Activated T-helper 1 cell treated with anti-CD3 and anti-CD28 coated beads, Interleukin-12 subunit alpha, Interleukin-12 subunit beta, Interleukin-2, Interleukin-4 antibody, amounts not matched to agents 30 ng/mL and 10 ng/mL and 1 ng/mL, durations not matched to agents 14 hours and 24 hours and 36 hours (primary cell): ENCODE data around the gene ALG12. TPM values are rescaled to one million over a fixed set of nuclear protein-coding genes. Genes with fewer than 3 reads are reported as not detected.
"Not testable (repeated sequence)": the region's sequence is repeated elsewhere in the genome, so short reads cannot be mapped to it uniquely, and the experiment has no call there.

Experiments used
- DNase-seq: peaks from one replicate; pipeline ENCODE4 v3.0.0; 2021; ENCODE audit warnings: low spot score
- H3K27ac Mint-ChIP-seq: one replicate; pipeline ENCODE4 v1.8.0; 2021; ENCODE audit warnings: mild to moderate bottlenecking, mixed read lengths
- H3K27me3 Mint-ChIP-seq: one replicate; pipeline ENCODE4 v1.8.0; 2022; ENCODE audit warnings: mild to moderate bottlenecking, moderate library complexity, mixed read lengths; ENCODE audit not compliant: insufficient read depth
- H3K36me3 Mint-ChIP-seq: one replicate; pipeline ENCODE4 v1.8.0; 2021; ENCODE audit warnings: low read depth, mixed read lengths
- H3K4me1 Mint-ChIP-seq: one replicate; pipeline ENCODE4 v1.8.0; 2021; ENCODE audit warnings: low read depth, mixed read lengths
- H3K4me3 Mint-ChIP-seq: one replicate; pipeline ENCODE4 v1.8.0; 2021; ENCODE audit warnings: mild to moderate bottlenecking, moderate library complexity, mixed read lengths
- H3K9me3 Mint-ChIP-seq: one replicate; pipeline ENCODE4 v1.8.0; 2021; ENCODE audit warnings: mixed read lengths
- intact Hi-C: fragments of 100-400 bp; cut with micrococcal nuclease; formaldehyde crosslinking; loops from one replicate; pipeline ENCODE4 v1.15.1; 2024
- total RNA-seq: library from RNA; stranded (reverse); gene quantifications from 2 replicates; pipeline ENCODE4 v1.2.3, GENCODE V29; 2022

The ALG12 gene
- total RNA-seq, 1 donor from 2014 or later, result 18.5 TPM

DNA sequence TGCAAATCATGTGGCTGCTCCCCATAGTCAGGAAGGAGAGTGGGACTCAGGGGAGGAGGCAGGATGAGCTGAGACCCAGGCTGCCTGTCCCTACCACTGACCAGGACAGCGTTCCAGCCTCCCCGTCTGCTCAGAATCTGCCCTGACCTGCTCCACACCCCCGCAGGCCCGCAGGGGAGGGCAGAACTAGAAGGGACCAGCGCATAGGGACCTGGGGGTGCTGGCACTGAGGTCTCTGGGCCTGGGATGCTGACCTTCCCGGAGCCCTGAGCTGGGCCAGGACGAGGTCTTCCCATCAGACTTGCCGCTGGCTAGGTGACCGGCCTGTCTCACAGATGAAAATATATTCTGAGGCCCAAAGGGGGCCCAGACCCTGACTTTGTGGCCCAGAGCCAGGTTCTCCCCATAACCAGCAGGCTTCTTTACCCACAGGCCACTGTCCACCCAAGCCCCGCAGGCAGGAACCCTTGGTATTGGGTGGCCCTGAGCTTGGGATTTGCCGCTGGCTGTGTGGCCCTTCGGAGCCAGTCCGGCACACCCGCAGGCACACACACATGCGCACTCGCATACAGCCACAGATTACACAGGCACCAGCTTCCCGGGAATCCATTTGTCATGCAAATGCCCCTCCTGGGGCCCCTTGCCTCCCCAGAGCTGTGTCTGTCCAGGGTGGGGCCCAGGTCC, 28.5 kb upstream of the ALG12 start:
- no peak for DNase-seq
- peaks cover 5% of the 10 kb centered on the region for H3K4me1 Mint-ChIP-seq
- no peaks in the 10 kb centered on the region for H3K36me3 Mint-ChIP-seq
- no peak overlapping the region for H3K4me3 Mint-ChIP-seq
- no peak overlapping the region for H3K27ac Mint-ChIP-seq
- no peaks in the 10 kb centered on the region for H3K27me3 Mint-ChIP-seq
- intact Hi-C loops, result no loop called here
- H3K9me3 Mint-ChIP-seq, result no peaks in the 10 kb centered on the region

GRCh38 chr22:49945042-49945794, 27.0 kb upstream of the ALG12 start:
- H3K4me3 Mint-ChIP-seq, H3K9me3 Mint-ChIP-seq, intact Hi-C loops, H3K27me3 Mint-ChIP-seq, H3K4me1 Mint-ChIP-seq, H3K36me3 Mint-ChIP-seq: not testable (repeated sequence)
- peak overlapping the region; percentile 76 for H3K27ac Mint-ChIP-seq
- DNase-seq, result peak; percentile 44

- H3K36me3 Mint-ChIP-seq, result no peaks in the 10 kb centered on the region
- H3K4me3 Mint-ChIP-seq, result no peak overlapping the region
- intact Hi-C loops, result no loop called here
- H3K27me3 Mint-ChIP-seq, result no peaks in the 10 kb centered on the region
- no peaks in the 10 kb centered on the region for H3K9me3 Mint-ChIP-seq
- no peak overlapping the region for H3K27ac Mint-ChIP-seq
- no peak for DNase-seq
- peaks cover 5% of the 10 kb centered on the region for H3K4me1 Mint-ChIP-seq
These were observed 26.2 kb upstream of the ALG12 start for GRCh38 chr22:49944399-49944891.

DNA sequence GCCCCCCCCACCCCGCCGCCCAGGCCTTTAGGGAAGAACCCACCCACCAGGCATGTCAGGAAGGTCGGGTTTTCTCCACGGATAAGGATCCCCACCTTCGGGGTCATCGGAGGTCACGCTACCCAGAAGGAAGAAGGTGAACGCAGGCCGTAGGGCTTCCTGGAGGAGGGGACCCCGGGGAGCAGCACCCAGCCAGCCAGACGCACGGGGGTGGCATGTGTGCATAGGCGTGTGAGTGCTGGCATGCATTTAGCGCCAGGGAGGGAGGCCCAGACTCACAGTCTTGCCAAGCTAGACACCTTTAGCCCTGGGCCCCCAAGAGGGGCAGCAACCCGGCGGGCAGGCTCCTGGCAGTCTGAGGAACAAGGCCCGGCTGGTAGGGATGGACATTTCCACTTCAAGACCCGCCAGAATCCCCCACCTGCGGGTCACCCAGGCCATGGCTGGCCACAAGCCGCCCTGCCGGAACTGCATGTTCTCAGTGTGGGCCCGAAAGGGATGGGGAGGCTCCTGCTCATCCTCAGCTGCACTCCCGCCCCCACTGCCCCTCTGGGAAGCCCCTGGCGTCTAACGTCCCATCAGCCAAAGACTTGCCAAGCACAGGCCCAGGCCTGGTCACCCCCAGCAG, 25.6 kb upstream of the ALG12 start:
- Mint-ChIP-seq H3K27me3 (no peaks in the 10 kb centered on the region), H3K4me1 (peaks cover 5% of the 10 kb centered on the region), H3K9me3 (no peaks in the 10 kb centered on the region), H3K36me3 (no peaks in the 10 kb centered on the region), H3K4me3 (no peak overlapping the region), H3K27ac (no peak overlapping the region)
- intact Hi-C loops, result no loop called here
- DNase-seq, result no peak

DNA sequence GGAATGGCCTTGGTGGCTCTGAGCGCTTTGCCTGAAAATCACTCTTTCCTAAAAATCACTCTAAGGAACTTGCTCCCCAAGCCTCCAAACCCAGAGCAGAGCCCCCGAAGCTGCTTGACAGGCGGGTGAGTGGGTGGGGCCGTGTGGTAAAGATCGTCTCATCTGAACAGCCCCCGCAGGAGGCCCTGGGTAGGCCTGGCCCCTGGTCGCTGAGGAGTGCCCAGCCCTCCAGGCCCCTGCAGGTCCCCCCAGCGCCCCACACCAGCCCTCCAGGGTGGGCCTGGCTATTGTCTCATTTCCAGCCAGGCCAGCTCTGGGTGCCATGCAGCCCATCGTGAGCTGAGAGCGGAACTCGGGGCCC, 25.1 kb upstream of the ALG12 start:
- Mint-ChIP-seq H3K27me3 (no peaks in the 10 kb centered on the region), H3K36me3 (no peaks in the 10 kb centered on the region), H3K27ac (no peak overlapping the region), H3K4me1 (peaks cover 5% of the 10 kb centered on the region), H3K4me3 (no peak overlapping the region), H3K9me3 (no peaks in the 10 kb centered on the region)
- no peak for DNase-seq
- intact Hi-C loops, result no loop called here

- Mint-ChIP-seq H3K4me1 (peaks cover 5% of the 10 kb centered on the region), H3K27ac (no peak overlapping the region), H3K4me3 (no peak overlapping the region), H3K36me3 (no peaks in the 10 kb centered on the region), H3K9me3 (no peaks in the 10 kb centered on the region), H3K27me3 (no peaks in the 10 kb centered on the region)
- no peak for DNase-seq
- intact Hi-C loops, result no loop called here
These were observed 24.5 kb upstream of the ALG12 start for GRCh38 chr22:49942565-49943404.

GRCh38 chr22:49941507-49942316, 23.5 kb upstream of the ALG12 start:
- intact Hi-C loops, result no loop called here
- Mint-ChIP-seq H3K27ac (no peak overlapping the region), H3K27me3 (no peaks in the 10 kb centered on the region), H3K4me3 (no peak overlapping the region), H3K36me3 (no peaks in the 10 kb centered on the region), H3K9me3 (no peaks in the 10 kb centered on the region), H3K4me1 (peaks cover 5% of the 10 kb centered on the region)
- DNase-seq, result no peak

DNA sequence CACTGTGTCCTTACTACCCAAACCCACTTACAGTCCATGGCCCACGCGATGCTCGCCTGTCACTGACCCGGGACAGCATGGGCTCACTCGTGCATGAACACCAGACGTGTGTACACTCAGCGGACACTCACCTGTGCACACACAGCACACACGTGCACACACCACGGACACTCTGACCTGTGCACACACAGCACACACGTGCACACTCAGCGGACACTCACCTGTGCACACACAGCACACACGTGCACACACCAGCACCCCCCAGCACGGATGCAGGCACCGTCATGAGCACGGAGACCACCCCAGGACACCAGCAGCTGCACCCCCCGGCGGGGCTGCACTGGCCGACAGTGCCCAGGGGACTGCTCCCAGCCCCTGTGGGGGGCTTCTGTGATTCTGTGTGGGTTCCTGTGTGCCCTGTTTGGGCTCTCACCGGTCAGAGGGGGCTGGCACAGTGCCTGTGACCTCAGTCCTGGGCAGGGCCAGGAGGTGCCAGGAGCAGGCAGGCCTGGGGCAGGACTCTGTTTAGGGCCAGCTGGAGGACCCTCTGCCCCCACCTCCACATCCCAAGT, 20.4 kb upstream of the ALG12 start:
- no peak overlapping the region for H3K27ac Mint-ChIP-seq
- intact Hi-C loops, result loop anchor here (5.0 kb wide), 1 partner anchor 254 kb away; no protein-coding TSS in a partner anchor
- no peaks in the 10 kb centered on the region for H3K4me1 Mint-ChIP-seq
- no peaks in the 10 kb centered on the region for H3K27me3 Mint-ChIP-seq
- H3K9me3 Mint-ChIP-seq, result no peaks in the 10 kb centered on the region
- no peak overlapping the region for H3K4me3 Mint-ChIP-seq
- H3K36me3 Mint-ChIP-seq, result no peaks in the 10 kb centered on the region
- DNase-seq, result no peak

- Mint-ChIP-seq H3K4me1 (peaks cover 4% of the 10 kb centered on the region), H3K4me3 (no peak overlapping the region), H3K9me3 (no peaks in the 10 kb centered on the region), H3K27me3 (no peaks in the 10 kb centered on the region), H3K27ac (peak overlapping the region; percentile 40), H3K36me3 (no peaks in the 10 kb centered on the region)
- intact Hi-C loops, result loop anchor here (2.0 to 5.0 kb wide), 2 partner anchors 33 to 254 kb away; no protein-coding TSS in a partner anchor
- DNase-seq, result no peak
These were observed 19.7 kb upstream of the ALG12 start for GRCh38 chr22:49937758-49938564.

- Mint-ChIP-seq H3K27me3 (no peaks in the 10 kb centered on the region), H3K4me1 (peaks cover 6% of the 10 kb centered on the region), H3K27ac (peak overlapping the region; percentile 79), H3K4me3 (peak overlapping the region; percentile 71), H3K36me3 (no peaks in the 10 kb centered on the region), H3K9me3 (no peaks in the 10 kb centered on the region)
- no peak for DNase-seq
- intact Hi-C loops, result loop anchor here (1.0 to 5.0 kb wide), 6 partner anchors 19 to 255 kb away; partner anchors contain the start of genes ALG12, CRELD2 and PIM3
These were observed 18.9 kb upstream of the ALG12 start for GRCh38 chr22:49936973-49937757.
